PC-9 (cell line): ENCODE data around the gene NT5C1A.

ENCODE experiments used
- EZH2 ChIP-seq: fragments of 200-600 bp; sonication (generic); IDR thresholded peaks from 2 replicates; pipeline ENCODE4 v1.8.0; 2017; ENCODE audit warnings: antibody characterized with exemption, low read depth
- TF ChIP-seq, protein P1 (sequence below): fragments of 200-600 bp; sonication (generic); conservative IDR thresholded peaks from 2 replicates; pipeline ENCODE4 v1.6.1; 2017; ENCODE audit warnings: mixed run types, antibody characterized with exemption, mild to moderate bottlenecking, moderate library complexity

DNA sequence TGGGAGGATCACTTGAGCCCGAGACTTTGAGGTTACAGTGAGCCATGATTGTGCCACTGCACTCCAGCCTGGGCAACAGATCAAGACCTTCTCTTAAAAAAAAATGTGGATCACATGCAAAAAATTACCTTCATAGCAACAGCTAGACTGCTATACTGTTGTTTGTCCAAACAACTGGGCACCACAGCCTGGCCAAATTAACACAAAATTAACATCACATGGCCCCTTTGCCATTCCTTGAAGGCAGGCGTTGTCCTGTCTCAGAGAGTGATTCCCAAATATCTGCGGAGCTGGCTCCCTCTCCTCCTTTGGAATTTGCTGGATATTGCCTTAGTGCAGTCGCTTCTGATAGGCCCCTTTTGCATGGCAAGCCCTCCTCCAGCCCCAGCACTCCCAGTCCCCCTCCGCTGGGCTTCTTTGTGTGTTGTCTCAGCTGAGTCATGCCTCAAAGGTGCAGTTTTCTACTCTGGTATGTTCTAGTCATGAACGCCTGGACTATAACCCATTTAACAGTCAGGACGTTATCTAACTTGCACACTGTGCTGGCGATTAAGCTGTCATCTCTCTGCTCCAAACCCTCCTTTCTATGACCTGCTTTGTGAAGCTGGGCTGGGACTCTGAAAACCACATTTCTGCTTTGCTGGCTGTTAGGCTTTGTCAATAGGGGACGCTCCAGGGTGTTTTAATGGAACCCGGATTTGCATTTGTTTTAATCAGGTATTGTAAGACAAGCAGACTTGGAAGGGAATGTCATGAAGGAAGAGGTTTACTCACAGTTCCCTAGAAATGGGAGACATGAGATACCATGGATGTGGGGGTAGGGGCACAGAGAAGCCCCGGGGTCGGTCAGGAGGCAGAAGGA is 39.4 kb upstream of the NT5C1A start:
- TF ChIP-seq, protein P1, sequence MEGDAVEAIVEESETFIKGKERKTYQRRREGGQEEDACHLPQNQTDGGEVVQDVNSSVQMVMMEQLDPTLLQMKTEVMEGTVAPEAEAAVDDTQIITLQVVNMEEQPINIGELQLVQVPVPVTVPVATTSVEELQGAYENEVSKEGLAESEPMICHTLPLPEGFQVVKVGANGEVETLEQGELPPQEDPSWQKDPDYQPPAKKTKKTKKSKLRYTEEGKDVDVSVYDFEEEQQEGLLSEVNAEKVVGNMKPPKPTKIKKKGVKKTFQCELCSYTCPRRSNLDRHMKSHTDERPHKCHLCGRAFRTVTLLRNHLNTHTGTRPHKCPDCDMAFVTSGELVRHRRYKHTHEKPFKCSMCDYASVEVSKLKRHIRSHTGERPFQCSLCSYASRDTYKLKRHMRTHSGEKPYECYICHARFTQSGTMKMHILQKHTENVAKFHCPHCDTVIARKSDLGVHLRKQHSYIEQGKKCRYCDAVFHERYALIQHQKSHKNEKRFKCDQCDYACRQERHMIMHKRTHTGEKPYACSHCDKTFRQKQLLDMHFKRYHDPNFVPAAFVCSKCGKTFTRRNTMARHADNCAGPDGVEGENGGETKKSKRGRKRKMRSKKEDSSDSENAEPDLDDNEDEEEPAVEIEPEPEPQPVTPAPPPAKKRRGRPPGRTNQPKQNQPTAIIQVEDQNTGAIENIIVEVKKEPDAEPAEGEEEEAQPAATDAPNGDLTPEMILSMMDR = no peak
- no peak for TF ChIP-seq EZH2
